Measurements from ENCODE around the gene INPP5A.

GRCh38 chr10:132557696-132558515, 20.3 kb downstream of the INPP5A start:
- TF ChIP-seq CTCF (IDR thresholded peaks at IDR 0.05; ENCODE audit: poor library complexity), result no peak
- no peak for TF ChIP-seq EZH2phosphoT487 (IDR thresholded peaks at IDR 0.05; ENCODE audit: low read depth, severe bottlenecking, unreplicated experiment)
